HG03066 (cell line): ENCODE data around the gene DET1.
"Not testable (repeated sequence)": the region's sequence is repeated elsewhere in the genome, so short reads cannot be mapped to it uniquely, and the experiment has no call there.

Source experiments
- ATAC-seq: cut with Tn5 transposase; IDR thresholded peaks from one replicate; pipeline ENCODE4 v1.9.1; 2021; ENCODE audit warnings: low read depth; ENCODE audit not compliant: unreplicated experiment

The DET1 gene

GRCh38 chr15:88546248-88547129, at the start of gene DET1:
TSS of gene DET1 (minus strand) at chr15:88546681. CDS start at chr15:88531705, 14,976 bp downstream.
- peak; percentile 98 for ATAC-seq

GRCh38 chr15:88591384-88591783, 44.9 kb upstream of the DET1 start:
- ATAC-seq = no peak

- no peak for ATAC-seq
Observed at GRCh38 chr15:88590759-88591158, 44.3 kb upstream of the DET1 start.

- ATAC-seq = no peak
Observed at GRCh38 chr15:88586401-88587162, 40.1 kb upstream of the DET1 start.

- no peak for ATAC-seq
Observed at GRCh38 chr15:88580532-88580931, 34.1 kb upstream of the DET1 start.

- ATAC-seq = no peak
Observed at GRCh38 chr15:88579322-88579721, 32.8 kb upstream of the DET1 start.

GRCh38 chr15:88574655-88575054, 28.2 kb upstream of the DET1 start:
- ATAC-seq = no peak

- ATAC-seq = no peak
Observed at GRCh38 chr15:88574077-88574476, 27.6 kb upstream of the DET1 start.

GRCh38 chr15:88571852-88572259, 25.4 kb upstream of the DET1 start:
- no peak for ATAC-seq

- ATAC-seq = no peak
Observed at GRCh38 chr15:88571153-88571851, 24.8 kb upstream of the DET1 start.

- no peak for ATAC-seq
Observed at GRCh38 chr15:88568589-88568988, 22.1 kb upstream of the DET1 start.

GRCh38 chr15:88564741-88565140, 18.3 kb upstream of the DET1 start:
- ATAC-seq = no peak

- ATAC-seq = no peak
Observed at GRCh38 chr15:88563638-88564037, 17.2 kb upstream of the DET1 start.

GRCh38 chr15:88559565-88559964, 13.1 kb upstream of the DET1 start:
- ATAC-seq = not testable (repeated sequence)

- ATAC-seq = not testable (repeated sequence)
Observed at GRCh38 chr15:88558026-88558425, 11.5 kb upstream of the DET1 start.

GRCh38 chr15:88548009-88548408, 1.5 kb upstream of the DET1 start:
- ATAC-seq = not testable (repeated sequence)

- not testable (repeated sequence) for ATAC-seq
Observed at GRCh38 chr15:88545578-88546247, 768 bp downstream of the DET1 start.

GRCh38 chr15:88543065-88543776, 3.3 kb downstream of the DET1 start:
- no peak for ATAC-seq

GRCh38 chr15:88542342-88542733, 4.1 kb downstream of the DET1 start:
- no peak for ATAC-seq
